Subcutaneous adipose tissue (tissue), 4 donors: ENCODE data around the gene CEACAM4. TPM values are rescaled to one million over a fixed set of nuclear protein-coding genes. Genes with fewer than 3 reads are reported as not detected.

Source experiments
- CTCF ChIP-seq: fragments of 450-650 bp; IDR thresholded peaks from one replicate; pipeline ENCODE4 v1.5.1; 2016; ENCODE audit warnings: low read depth, mild to moderate bottlenecking, control low read depth, antibody characterized with exemption, moderate library complexity
- total RNA-seq, 4 donors: library from RNA; depleted of rRNA; stranded (reverse); fragments of >200 nt; gene quantifications; one replicate each; pipeline ENCODE4 v1.1.0, GENCODE V29; 2016

The CEACAM4 gene
- total RNA-seq, 4 donors from 2014 or later: 1.9 to 3.6 (median 2.6) TPM; not detected in 1

- TF ChIP-seq CTCF: no peak
Observed at GRCh38 chr19:41590936-41591335, 35.9 kb downstream of the CEACAM4 start.

GRCh38 chr19:41589371-41589770 is 37.5 kb downstream of the CEACAM4 start:
- no peak for TF ChIP-seq CTCF

- TF ChIP-seq CTCF: no peak
Observed at GRCh38 chr19:41588497-41589209, 38.2 kb downstream of the CEACAM4 start.

GRCh38 chr19:41587838-41588210 is 39.0 kb downstream of the CEACAM4 start:
- no peak for TF ChIP-seq CTCF

- TF ChIP-seq CTCF: no peak
Observed at GRCh38 chr19:41587101-41587837, 39.6 kb downstream of the CEACAM4 start.

- no peak for TF ChIP-seq CTCF
Observed at GRCh38 chr19:41586064-41586463, 40.8 kb downstream of the CEACAM4 start.

GRCh38 chr19:41584931-41585330 is 41.9 kb downstream of the CEACAM4 start:
- no peak for TF ChIP-seq CTCF
